Bone marrow (tissue), 2 donors: ENCODE data around the gene OR52B4.
"Not testable (repeated sequence)": the region's sequence is repeated elsewhere in the genome, so short reads cannot be mapped to it uniquely, and the experiment has no call there.

Experiments used
- DNase-seq, 2 donors: peaks; one replicate each; lab custom pipeline; 2025; lab: John Stamatoyannopoulos, UW

OR52B4 gene

GRCh38 chr11:4368286-4368685 lies at the start of gene OR52B4:
Gene OR52B4 (minus strand): TSS chr11:4368386. CDS start chr11:4368295, 91 bp downstream.
- no peak for DNase-seq

GRCh38 chr11:4416816-4417215 lies 48.6 kb upstream of the OR52B4 start:
- DNase-seq, result no peak

- no peak for DNase-seq
These were observed 48.1 kb upstream of the OR52B4 start for GRCh38 chr11:4416306-4416705.

- DNase-seq, result not testable (repeated sequence)
These were observed 38.0 kb upstream of the OR52B4 start for GRCh38 chr11:4406206-4406605.

GRCh38 chr11:4393858-4394223 lies 25.7 kb upstream of the OR52B4 start:
- DNase-seq, result no peak

- peak; percentile 64 to 96 for DNase-seq
These were observed 25.1 kb upstream of the OR52B4 start, which contains the start of gene TRIM21 for GRCh38 chr11:4393209-4393857. Gene TRIM21 (minus strand): TSS chr11:4393702. CDS start chr11:4390409, 3,293 bp downstream.

- DNase-seq, result no peak
These were observed 20.0 kb upstream of the OR52B4 start for GRCh38 chr11:4388221-4388620.

GRCh38 chr11:4385978-4386740 lies 18.0 kb upstream of the OR52B4 start:
- no peak for DNase-seq

GRCh38 chr11:4381901-4382300 lies 13.7 kb upstream of the OR52B4 start:
- no peak for DNase-seq

GRCh38 chr11:4375431-4376140 lies 7.4 kb upstream of the OR52B4 start:
- DNase-seq, result no peak

GRCh38 chr11:4370166-4370565 lies 2.0 kb upstream of the OR52B4 start:
- no peak for DNase-seq

- DNase-seq, result not testable (repeated sequence)
These were observed 20.0 kb downstream of the OR52B4 start for GRCh38 chr11:4348142-4348541.

GRCh38 chr11:4345366-4345765 lies 22.8 kb downstream of the OR52B4 start:
- not testable (repeated sequence) for DNase-seq

GRCh38 chr11:4334356-4334755 lies 33.8 kb downstream of the OR52B4 start:
- DNase-seq, result not testable (repeated sequence)
